Activated CD4-positive, alpha-beta T cell treated with anti-CD3 and anti-CD28 coated beads for 1 hour (primary cell): ENCODE data around the gene TMEM132D.

Experiments
- DNase-seq: peaks from one replicate; pipeline ENCODE4 v3.0.0-alpha.2; 2020

TMEM132D gene

DNA sequence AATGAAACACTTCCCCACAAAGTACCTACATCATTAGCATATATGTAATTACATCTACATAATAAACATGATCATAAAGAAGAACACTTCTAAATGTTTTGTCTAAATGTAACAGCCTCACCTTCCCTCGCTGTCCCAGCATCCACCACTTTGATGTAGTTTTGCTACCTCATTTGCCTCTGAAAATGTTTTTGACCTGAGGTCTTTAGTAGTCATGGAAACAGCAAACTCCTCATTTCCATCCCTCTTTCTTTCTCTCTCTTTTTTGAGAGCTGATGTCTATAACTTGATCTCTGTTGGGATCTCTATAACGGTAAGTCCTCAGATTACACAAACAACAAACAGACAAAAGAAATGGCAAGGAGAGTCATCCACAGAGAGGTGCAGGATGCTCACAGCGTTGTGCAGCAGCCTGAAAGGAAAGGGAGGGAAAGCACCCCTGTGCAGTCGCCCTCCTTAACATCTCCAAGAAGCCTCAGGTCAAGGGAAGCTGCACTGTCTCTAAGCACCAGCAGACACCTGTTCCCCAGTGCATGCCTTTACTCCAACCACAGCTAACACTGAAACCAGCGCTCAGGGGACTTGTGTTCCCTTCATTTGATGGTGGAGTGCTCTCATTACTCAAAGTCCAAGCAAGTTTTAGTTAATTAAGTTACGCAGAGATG is 268.7 kb downstream of the TMEM132D start:
- no peak for DNase-seq

DNA sequence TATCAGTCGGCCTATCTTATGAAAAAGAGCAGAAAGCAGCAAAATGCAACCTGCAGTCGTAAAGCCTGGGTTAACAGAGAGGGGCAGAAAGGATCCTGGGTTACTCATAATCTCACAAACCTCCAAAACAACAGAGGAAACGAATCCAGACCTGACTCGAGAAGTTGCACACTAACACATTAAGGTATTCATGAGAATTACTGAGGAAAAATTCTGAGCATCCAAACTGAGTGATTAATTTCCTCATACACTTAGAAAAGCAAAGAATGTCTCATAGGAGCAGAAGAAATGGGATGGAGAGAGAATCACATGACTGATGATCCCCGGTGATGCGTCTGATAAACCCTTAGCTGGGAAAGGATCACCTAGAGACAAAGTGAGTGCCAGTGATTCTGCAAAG is 272.5 kb downstream of the TMEM132D start:
- DNase-seq: no peak

DNA sequence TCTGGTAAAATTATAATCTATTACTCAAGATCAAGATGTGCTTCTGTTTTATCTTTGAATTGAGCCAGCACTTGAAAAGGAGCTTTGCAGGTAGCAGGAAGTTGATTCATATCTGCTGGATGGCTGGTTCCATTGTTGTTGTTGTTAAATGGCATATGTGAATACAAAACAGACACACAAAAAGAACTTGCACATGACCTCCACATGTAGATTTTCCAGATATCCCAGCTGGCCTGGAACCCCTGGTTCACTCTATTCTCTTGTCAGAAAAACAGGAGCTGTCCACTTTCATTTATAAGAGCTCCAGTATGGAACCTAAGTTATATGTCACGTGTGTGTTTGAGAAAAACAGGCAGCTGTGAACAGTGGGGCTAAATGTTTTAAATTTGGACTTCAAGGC is 273.9 kb downstream of the TMEM132D start:
- no peak for DNase-seq

DNA sequence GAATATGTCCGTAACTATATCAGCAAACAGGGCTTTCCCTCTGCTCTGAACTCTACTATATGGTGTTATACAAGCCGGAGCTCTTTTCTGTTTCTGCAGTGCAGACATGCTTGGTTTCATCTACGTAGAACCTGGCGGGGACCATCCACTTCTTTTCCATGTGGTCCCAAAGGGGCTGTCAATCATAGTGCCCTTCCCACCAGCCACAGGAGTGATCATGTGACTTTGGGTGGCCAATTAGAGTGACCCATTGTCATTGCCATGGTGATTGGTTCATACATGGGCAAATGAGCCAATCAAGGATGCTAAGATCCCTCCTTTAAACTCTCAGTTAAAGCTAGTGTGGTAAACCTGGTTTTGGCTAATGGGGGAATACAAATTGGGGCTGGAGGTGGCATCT is 281.3 kb downstream of the TMEM132D start:
- DNase-seq: no peak

DNA sequence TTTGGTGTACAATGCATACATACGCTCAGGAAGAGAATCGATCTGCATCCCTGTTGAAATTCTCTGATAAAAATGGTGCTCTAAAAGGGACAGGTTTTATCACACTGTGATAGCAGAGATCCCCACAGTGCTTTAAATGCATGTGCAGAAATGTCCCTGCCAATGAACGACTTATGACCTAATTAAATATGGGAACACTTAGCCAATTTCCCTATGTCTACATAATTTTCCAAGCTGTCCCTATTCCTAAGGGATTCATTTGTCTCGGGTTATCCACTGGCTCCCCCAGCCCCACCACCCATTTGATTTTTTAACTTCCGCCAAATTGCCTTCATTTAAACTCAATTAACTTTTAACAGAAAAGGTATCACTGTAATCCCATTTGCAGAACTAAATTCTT is 284.6 kb downstream of the TMEM132D start:
- no peak for DNase-seq

DNA sequence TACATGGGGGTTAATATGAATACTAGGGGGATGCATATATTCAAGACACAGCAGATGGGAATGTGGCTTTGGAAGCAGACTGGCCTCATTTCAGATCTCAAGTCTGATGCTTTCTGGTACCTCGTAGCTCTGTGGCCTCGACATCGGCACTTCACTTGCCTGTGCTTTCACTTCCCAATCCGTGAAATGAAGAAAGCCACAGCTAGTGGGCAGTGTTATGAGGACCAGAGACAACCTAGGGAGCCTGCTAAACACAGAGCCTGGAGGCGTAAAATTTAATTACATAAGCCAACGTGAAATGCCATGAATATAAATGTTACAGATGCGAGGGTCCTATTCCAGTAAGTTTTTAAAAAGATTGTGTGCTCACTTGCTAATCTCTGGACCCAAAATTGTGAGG is 286.0 kb downstream of the TMEM132D start:
- DNase-seq: no peak

DNA sequence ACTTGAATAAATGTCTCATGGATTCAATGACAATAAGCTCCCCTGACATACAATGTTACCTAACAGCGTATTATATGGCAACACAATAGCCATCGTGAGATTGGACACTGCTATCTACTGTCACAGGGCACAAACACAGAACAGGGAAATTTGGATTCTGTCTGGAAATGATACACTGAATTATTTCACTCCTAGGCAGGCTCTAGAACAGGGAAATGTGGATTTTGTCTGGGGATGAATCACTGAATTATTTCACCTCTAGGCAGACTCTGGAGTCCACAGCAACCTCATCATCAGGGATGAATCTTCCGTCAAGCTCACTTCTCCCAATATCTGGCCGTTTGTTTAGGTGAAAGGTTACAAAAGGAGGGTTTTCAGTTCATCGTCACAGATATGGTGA is 288.8 kb downstream of the TMEM132D start:
- DNase-seq: no peak

DNA sequence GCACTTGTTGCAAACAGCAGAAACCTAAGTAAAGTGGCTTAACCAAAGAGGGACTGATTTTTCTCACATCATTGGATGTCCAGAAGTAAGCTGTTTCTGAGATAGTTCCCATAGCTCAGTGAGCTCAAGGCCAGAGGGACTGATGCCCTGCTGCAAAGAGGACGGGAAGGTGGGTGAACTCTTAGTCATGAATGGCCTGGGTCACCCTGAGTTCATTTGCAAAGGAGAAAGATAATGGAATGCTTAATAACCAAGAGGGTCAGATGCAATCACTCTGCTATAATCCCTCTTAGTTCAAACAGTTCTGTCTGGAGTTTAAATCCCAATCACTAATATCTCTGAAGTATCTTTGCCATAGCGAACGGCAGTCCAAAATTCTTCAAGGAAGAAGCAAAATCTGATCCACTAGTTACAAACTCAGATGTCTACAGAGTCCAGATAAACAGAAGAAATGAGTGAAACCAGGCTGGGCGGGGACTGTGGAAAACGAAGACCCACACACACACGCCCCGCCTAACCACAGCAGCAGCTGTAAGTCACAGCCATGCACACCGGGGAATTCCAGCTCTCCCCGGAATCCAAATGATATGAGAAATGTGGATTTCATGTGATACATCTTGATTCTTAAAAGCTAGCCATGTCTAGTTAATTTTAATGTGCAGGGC is 289.5 kb downstream of the TMEM132D start:
- DNase-seq: no peak

DNA sequence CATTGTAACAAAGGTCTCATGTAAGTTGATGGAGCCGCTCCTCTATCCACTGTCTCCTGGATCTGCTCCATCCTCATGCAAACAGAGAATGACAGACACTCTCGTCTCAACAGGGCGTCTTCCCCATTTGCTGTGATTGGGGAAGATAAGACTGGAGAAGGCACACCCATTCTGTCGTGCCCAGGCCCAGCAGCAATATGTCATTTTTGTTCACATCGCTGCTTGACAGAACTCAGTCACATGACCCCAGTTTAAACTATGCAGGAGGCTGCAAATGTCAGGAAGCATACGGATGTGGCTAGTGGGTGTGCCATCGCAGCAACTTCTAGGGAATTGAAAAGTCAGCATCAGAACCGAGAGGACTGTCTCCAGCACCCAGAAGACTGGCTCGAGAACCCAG is 290.5 kb downstream of the TMEM132D start:
- no peak for DNase-seq

DNA sequence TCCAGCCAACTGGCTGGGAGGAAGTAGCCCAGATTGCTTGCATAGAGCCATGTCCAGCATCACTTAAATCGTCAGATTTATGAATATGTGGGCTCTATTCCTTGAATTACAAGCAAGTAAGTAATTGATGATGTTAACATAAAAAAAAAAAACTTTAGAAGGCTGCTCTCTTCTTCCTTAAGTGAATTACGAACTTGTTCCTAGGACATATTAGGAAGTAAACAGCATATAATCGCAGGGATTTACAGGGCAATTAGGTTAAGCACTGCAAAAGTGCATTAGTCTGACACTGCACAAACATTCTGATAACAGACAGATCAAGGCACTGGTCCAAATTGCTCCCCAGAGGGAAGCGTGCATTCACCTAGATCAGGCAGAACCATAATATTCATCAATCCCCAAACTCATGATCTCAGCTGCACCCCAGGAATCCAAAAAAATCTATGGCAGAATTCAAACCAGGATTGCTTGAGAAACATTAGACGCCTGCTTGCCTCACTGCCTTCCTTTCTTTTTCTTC is 293.2 kb downstream of the TMEM132D start:
- DNase-seq: no peak

DNA sequence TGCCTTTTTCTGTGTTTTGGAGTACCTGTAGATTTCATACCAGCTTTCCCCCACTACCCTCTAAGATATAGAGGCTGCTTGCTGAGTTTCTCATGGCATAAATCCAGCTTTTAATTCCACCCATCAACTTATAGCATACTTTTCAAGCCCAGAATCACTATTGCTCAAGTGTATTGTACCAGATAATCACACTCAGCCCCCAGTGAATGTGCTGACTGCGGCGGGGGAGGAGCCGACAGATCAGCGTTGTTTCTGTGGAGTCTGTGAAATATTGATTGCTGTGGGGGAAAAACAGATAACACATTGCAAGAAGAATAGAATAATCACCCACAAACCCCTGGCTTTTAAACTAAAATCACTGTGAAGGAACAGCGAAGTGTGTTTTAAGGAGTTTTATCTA is 296.1 kb downstream of the TMEM132D start:
- no peak for DNase-seq

DNA sequence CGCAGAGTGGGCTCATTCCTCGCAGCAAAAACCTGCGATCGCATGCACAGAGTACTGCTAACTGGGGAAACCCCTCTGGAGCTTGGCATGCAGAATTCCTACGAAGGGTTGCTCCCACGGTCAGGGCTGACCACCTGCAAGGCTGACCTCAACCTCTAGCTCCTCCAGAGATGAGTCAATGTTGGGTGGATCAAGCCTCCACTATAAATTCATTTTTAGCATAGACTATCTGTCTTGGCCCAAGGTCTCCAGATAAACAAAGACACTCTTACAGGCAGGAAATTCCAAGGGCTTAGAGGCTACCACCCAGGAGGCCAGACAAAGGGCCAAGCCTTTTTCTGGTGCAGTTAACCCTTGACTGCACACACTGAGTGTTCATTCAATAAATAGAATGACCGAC is 296.5 kb downstream of the TMEM132D start:
- DNase-seq: no peak

DNA sequence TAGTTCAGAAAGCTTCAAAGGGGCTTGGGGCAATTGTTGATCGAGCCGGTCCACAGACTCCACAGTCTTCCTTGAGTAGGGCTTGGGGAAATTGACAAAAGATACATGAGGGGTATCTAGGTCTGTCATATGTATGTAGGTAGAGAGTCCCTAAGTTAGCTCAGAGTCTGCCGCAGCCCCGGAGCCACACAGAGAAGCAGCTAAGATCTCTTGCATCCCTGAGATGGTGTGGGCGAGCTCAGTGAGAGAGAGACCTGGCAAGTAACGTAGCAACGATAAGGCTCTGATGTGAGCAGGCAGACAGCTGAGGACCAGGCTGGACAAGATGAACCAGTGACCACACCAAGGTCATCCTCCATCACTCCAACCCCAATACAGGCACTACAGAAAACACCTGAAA is 297.6 kb downstream of the TMEM132D start:
- DNase-seq: no peak

DNA sequence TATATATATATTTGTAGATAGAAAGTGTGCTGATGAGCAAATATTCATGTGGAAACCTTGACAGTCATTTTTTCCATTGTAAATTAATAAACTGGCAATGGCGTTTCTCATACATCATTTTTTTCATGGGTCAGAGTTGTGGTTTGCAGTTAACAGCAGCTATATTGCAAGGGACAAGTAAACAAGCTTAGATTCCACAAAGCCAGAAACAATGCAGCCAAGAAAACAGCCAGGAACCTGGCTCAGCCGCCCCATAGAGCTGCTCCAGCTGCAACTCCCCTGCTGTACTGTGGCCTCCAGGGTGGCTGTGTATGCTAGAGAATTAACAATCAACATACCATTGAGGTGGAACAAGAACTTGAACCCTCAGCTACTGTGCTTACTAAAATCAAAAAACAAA is 298.2 kb downstream of the TMEM132D start:
- DNase-seq: no peak

DNA sequence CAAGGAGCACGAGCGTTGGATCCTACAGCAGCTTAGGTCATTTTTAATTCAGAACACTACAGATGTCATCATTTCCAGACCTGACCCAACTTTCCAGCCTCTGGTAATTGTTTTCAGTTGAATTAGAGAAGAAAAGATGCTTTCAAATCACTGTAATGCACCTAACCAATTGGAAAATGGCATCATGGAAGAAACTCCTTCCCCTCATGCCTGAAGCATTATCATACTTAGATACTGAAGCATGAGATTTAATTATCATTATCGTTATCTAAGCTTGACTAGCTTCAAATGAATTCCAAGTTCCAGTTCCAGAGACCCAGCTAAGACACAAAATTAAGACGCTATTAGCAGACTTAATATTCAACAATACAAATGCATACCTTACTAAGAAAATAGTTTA is 299.3 kb downstream of the TMEM132D start:
- no peak for DNase-seq

DNA sequence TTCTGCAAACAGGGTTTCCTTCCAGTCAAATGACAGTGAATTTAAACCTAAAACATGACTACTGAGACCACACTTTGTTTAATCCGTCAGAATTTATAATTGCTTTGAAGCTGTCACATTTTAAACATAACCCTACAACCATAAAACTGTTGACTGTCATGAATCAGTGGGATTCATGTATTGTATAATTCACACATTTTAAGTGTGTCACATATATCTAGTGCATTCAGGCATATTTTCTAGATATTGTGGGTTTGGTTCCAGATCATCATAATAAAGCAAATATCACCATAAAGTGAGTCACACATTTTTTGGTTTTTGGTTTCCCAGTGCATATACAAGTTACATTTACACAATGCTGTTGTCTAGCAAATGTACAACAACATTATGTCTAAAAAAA is 304.4 kb downstream of the TMEM132D start:
- no peak for DNase-seq

DNA sequence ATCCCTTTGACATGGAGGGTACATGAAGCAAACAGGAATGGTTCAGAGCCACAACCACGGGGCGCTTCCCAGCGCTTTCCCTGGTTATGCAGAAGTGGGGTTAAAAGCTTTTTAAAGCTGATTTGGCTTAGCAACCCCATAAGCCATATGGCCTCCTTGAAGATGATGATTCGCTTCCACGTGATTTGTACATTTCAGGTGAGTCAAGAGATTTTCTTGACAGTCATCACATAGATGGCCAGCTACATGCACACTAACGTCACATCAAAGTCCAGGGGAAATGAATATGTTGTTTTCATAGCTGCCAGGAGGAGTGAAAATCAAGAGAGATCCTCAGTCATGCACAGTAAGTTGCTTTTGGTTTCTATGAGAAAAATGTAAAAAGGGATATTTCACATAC is 309.7 kb downstream of the TMEM132D start:
- DNase-seq: no peak

DNA sequence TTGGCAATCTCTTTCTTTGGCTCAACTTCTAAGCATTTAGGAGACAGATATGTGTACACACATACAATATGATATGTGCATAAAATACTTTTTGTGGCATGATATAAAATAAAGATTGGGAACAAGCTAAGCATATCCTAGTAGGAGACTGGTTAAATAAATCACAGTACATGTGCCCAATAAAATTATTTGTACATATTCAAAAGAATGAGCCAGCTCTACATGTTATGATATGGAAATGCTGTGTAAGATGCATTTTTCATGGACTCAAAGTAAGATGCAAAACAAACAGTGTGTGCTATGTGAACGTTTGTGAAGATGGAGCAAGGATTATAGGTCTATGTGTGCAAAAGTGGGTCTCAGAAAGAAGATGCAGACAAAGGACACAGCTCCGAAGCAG is 311.4 kb downstream of the TMEM132D start:
- DNase-seq: no peak

DNA sequence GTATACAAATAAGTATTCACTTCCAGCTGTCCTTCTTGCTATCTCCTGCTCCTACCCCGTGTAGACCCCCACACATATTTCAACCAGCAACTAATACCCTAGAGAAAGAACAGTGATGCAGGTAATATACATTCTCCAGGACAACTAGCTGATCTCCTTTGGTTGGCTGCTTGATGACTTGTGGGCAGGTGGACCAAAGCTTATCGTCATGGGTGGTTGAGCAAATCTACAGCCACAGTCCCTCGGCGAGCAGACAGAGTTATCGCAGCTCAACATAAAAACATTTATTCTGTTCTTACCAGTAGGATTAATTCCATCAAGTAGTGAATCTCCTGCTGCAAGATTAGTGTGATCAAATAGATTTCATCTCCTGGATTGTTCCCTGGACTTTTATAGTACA is 314.3 kb downstream of the TMEM132D start:
- no peak for DNase-seq

DNA sequence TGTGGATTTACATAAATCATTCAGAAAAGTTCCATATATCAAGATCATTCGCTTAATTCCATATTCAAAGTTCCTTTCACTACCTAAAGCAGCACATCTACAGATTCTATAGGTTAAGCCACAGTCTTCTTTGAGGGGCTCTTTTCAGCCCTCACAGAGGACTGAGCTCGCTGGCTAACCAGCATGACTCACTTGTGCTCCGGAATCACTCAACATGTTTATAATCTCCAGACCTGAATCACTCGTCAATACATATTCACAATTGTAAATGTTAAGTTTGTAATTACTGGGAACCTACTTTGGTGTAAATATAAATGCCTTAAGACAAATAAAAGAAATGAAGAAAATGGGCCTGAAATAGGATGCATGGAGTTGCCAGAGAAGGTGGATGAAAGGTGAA is 315.7 kb downstream of the TMEM132D start:
- no peak for DNase-seq

DNA sequence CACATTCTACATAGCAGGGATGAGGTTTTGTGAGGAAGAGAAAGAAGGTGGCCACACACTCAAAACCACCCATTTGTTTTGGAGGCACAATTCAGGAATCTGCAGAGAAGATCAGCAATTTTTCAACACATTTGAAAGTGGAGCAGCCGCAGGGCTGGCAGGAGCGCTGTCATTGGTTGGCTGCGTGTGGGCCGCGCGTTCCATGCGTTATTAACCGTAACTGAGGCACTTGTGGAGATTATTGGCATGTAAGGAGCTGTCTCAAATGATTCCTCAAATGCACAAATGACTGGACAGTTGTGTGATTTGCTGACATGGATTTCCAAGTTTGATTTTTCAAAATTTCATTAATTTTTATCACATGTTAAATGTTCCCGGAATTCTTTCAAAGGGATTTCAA is 318.5 kb downstream of the TMEM132D start:
- no peak for DNase-seq

DNA sequence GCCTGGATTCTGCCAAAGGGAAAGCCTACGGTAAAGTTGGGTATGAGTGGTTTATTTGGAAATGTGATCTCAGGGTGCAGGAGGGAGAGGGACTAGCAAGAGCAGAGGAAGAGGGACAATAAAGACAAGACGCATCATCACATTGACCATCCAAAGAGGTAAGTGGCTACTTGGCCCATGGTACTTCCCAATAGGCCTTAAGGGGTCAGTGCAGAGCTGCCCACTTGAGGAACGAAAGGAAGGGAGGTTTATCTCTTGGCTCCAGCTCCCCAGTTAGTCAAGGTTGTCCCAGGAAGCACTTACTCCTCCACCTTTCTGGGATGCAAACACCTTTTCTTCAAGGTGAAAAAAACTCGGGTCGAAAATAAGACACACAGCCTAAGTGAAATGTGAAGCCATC is 323.9 kb downstream of the TMEM132D start:
- no peak for DNase-seq

DNA sequence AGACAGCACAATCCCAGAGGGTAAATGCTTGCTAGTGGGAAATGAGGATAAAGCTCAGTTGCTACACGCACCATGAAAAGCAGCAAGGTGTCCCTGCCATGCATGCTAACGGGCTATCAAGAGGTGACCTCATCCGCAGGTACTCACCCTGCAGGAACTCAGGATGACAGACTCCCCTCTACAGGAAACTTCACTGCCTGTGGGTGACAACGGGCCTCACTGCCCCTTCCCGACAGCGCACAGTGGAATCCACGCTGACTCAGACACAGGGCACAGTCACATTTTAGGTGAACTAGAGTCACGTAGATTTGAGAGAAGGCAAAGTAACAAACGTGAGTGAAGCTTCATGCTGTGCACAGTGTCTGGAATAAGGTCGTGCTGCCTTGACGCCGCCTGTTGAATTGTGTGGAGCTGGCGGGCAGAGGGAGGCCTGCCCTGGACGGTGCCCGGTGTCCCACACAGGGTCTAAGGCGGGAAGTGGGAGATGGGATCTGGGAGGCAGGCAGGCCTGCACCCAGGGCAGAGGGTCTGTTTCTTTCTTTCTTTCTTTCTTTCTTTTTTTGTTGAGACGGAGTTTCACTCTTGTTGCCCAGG is 331.8 kb downstream of the TMEM132D start:
- no peak for DNase-seq

DNA sequence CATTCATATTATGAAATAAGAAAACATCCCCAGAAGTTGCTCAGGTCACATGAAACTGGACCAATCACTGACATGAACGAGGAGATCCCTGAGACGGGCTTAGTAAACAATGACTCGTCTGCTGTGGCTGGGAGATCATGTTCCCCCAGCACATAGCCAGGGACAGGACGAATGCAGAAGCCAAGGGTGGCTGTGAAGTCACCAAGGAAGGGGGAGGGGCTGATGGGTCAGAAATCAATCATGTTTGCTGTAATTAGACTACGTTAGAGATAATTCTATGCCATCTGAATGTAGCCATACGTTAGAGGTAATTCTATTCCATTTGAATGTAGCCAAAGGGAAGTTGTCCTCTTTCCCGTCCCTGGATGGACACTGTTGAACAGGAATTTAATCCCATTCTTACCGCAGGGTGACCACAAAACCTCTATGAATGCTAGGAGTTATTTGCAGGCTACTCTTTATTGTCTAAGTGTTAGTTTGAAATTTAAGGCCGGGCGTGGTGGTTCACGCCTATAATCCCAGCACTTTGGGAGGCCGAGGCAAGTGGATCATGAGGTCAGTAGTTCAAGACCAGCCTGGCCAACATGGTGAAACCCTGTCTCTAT is 332.9 kb downstream of the TMEM132D start:
- no peak for DNase-seq
